Measurements from ENCODE around the gene BCAS3. TPM values are rescaled to one million over a fixed set of nuclear protein-coding genes. Genes with fewer than 3 reads are reported as not detected.
A peak's percentile ranks its signal among the peaks of the same experiment; 100 is the strongest.

BCAS3 gene
- total RNA-seq, 6 experiments from 2014 or later, result 9.2 to 22.1 (median 14.2) TPM

GRCh38 chr17:60744355-60744966 lies 66.8 kb downstream of the BCAS3 start:
- ATAC-seq (no peak), DNase-seq (no peak)
- Histone ChIP-seq H3K4me3 (no peak overlapping the region), H3K4me1 (no peaks in the 10 kb centered on the region), H3K36me3 (no peaks in the 10 kb centered on the region), H3K27ac (no peak overlapping the region), H3K9me3 (no peaks in the 10 kb centered on the region), H3K27me3 (no peaks in the 10 kb centered on the region)
- intact Hi-C loops (cut with DNase I), result no loop called here
- 40% methylated on average over 3 of the region's 3 CpGs for WGBS (ENCODE audit: insufficient coverage, low coverage, low lambda C conversion rate, missing lambda C conversion rate)
- TF ChIP-seq POLR2A (IDR thresholded peaks at IDR 0.05), result no peak
- no peak for TF ChIP-seq CTCF (IDR thresholded peaks at IDR 0.05)

- no peak overlapping the region for H3K4me3 ChIP-seq
- H3K27ac ChIP-seq, result no peak overlapping the region
- intact Hi-C loops (cut with DNase I), result no loop called here
- ATAC-seq (no peak), DNase-seq (no peak)
- peaks cover 0 to 1% (median 0%) of the 10 kb centered on the region in 4 donors for H3K9me3 ChIP-seq
- H3K4me1 ChIP-seq, result no peaks in the 10 kb centered on the region
- H3K36me3 ChIP-seq, result no peaks in the 10 kb centered on the region
- TF ChIP-seq POLR2A (IDR thresholded peaks at IDR 0.05) (no peak), CTCF (IDR thresholded peaks at IDR 0.05) (peak in 2 of 4 donors; percentile 7 to 9)
- WGBS (ENCODE audit: insufficient coverage, low coverage, low lambda C conversion rate, missing lambda C conversion rate), result 54% methylated on average over 2 of the region's 2 CpGs
- no peaks in the 10 kb centered on the region for H3K27me3 ChIP-seq
Observed at GRCh38 chr17:60745544-60745943, 67.9 kb downstream of the BCAS3 start.

GRCh38 chr17:60747069-60747808 lies 69.6 kb downstream of the BCAS3 start:
- no peak for ATAC-seq
- peaks cover 0 to 4% (median 0%) of the 10 kb centered on the region in 4 donors for H3K9me3 ChIP-seq
- no peak for TF ChIP-seq POLR2A (IDR thresholded peaks at IDR 0.05)
- no peak for TF ChIP-seq CTCF (IDR thresholded peaks at IDR 0.05)
- WGBS (ENCODE audit: insufficient coverage, low coverage, low lambda C conversion rate, missing lambda C conversion rate), result 81% methylated on average over 5 of the region's 5 CpGs
- H3K27me3 ChIP-seq, result no peaks in the 10 kb centered on the region
- no peaks in the 10 kb centered on the region for H3K36me3 ChIP-seq
- H3K4me3 ChIP-seq, result no peak overlapping the region
- H3K27ac ChIP-seq, result no peak overlapping the region
- no peak for DNase-seq
- intact Hi-C loops (cut with DNase I), result no loop called here
- no peaks in the 10 kb centered on the region for H3K4me1 ChIP-seq

- intact Hi-C loops (cut with DNase I), result no loop called here
- Histone ChIP-seq H3K27me3 (no peaks in the 10 kb centered on the region), H3K36me3 (no peaks in the 10 kb centered on the region), H3K4me1 (no peaks in the 10 kb centered on the region), H3K9me3 (peaks cover 0 to 4% (median 0%) of the 10 kb centered on the region in 4 donors), H3K4me3 (no peak overlapping the region), H3K27ac (no peak overlapping the region)
- whole genome bisulfite sequencing (ENCODE audit: insufficient coverage, low coverage, low lambda C conversion rate, missing lambda C conversion rate), result 72% methylated on average over 2 of the region's 2 CpGs
- no peak for TF ChIP-seq POLR2A (IDR thresholded peaks at IDR 0.05)
- TF ChIP-seq CTCF (IDR thresholded peaks at IDR 0.05), result no peak
- DNase-seq, result no peak
- ATAC-seq, result no peak
Observed at GRCh38 chr17:60748204-60748603, 70.6 kb downstream of the BCAS3 start.
